HCT116 (cell line): ENCODE data around the gene CNDP1.

Experiments
- CTCF ChIP-seq, 3 experiments: fragments of 200-600 bp in 1 of 3; sonication (generic) in 1 of 3; IDR thresholded peaks in 2 of 3; conservative IDR thresholded peaks in 1 of 3; 2 replicates each; pipeline ENCODE4 v1.5.1; 2012 to 2017; ENCODE audit warnings: low read depth in 2 of 3, low read length in 2 of 3, antibody characterized with exemption in 1 of 3, borderline replicate concordance in 1 of 3, control low read depth in 1 of 3, mild to moderate bottlenecking in 1 of 3, mixed read lengths in 1 of 3, mixed run types in 1 of 3, moderate library complexity in 1 of 3; ENCODE audit not compliant: insufficient read depth in 1 of 3
- EZH2 ChIP-seq: fragments of 200-600 bp; sonication (generic); IDR thresholded peaks from 2 replicates; pipeline ENCODE4 v1.6.1; 2017; ENCODE audit warnings: antibody characterized with exemption, mixed run types
- POLR2A ChIP-seq: IDR thresholded peaks from 2 replicates; pipeline ENCODE4 v1.7.0; 2011; ENCODE audit warnings: borderline replicate concordance; ENCODE audit not compliant: insufficient read depth, insufficient read length; ENCODE audit errors: extremely low read depth
- YY1 ChIP-seq: IDR thresholded peaks from 2 replicates; pipeline ENCODE4 v1.6.1; 2011; ENCODE audit warnings: low read length, low read depth, moderate library complexity, mild to moderate bottlenecking; ENCODE audit not compliant: insufficient replicate concordance; ENCODE audit errors: extremely low read depth

- TF ChIP-seq CTCF (IDR thresholded peaks at IDR 0.05 in 2 of 3, conservative IDR thresholded peaks at IDR 0.05 in 1 of 3; ENCODE audit: borderline replicate concordance in 1 of 3, insufficient read depth in 1 of 3, low read depth in 2 of 3, low read length in 2 of 3) = no peak
- TF ChIP-seq YY1 = no peak
- no peak for TF ChIP-seq EZH2
- no peak for TF ChIP-seq POLR2A
Observed at GRCh38 chr18:74604361-74604760, 70.1 kb downstream of the CNDP1 start.
